ENCODE results near the gene HIVEP3.

GRCh38 chr1:41609166-41609883, 309.4 kb downstream of the HIVEP3 start:
- TF ChIP-seq POLR2AphosphoS5 (IDR thresholded peaks at IDR 0.05; ENCODE audit: low read depth): no peak
- TF ChIP-seq, protein P1, sequence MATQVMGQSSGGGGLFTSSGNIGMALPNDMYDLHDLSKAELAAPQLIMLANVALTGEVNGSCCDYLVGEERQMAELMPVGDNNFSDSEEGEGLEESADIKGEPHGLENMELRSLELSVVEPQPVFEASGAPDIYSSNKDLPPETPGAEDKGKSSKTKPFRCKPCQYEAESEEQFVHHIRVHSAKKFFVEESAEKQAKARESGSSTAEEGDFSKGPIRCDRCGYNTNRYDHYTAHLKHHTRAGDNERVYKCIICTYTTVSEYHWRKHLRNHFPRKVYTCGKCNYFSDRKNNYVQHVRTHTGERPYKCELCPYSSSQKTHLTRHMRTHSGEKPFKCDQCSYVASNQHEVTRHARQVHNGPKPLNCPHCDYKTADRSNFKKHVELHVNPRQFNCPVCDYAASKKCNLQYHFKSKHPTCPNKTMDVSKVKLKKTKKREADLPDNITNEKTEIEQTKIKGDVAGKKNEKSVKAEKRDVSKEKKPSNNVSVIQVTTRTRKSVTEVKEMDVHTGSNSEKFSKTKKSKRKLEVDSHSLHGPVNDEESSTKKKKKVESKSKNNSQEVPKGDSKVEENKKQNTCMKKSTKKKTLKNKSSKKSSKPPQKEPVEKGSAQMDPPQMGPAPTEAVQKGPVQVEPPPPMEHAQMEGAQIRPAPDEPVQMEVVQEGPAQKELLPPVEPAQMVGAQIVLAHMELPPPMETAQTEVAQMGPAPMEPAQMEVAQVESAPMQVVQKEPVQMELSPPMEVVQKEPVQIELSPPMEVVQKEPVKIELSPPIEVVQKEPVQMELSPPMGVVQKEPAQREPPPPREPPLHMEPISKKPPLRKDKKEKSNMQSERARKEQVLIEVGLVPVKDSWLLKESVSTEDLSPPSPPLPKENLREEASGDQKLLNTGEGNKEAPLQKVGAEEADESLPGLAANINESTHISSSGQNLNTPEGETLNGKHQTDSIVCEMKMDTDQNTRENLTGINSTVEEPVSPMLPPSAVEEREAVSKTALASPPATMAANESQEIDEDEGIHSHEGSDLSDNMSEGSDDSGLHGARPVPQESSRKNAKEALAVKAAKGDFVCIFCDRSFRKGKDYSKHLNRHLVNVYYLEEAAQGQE (IDR thresholded peaks at IDR 0.05; ENCODE audit: insufficient replicate concordance, low read depth): no peak
